Retina (tissue), 1 donor: ENCODE results near the gene CFHR5.
"Not testable (repeated sequence)": the region's sequence is repeated elsewhere in the genome, so short reads cannot be mapped to it uniquely, and the experiment has no call there.

Experiments used
- DNase-seq: peaks from one replicate; pipeline ENCODE4 v3.0.0-alpha.2; 2016

The CFHR5 gene

GRCh38 chr1:196977278-196977677 is at the start of gene CFHR5:
TSS of gene CFHR5 (plus strand) at chr1:196977556. CDS start at chr1:196977665, 109 bp downstream.
- no peak for DNase-seq

DNA sequence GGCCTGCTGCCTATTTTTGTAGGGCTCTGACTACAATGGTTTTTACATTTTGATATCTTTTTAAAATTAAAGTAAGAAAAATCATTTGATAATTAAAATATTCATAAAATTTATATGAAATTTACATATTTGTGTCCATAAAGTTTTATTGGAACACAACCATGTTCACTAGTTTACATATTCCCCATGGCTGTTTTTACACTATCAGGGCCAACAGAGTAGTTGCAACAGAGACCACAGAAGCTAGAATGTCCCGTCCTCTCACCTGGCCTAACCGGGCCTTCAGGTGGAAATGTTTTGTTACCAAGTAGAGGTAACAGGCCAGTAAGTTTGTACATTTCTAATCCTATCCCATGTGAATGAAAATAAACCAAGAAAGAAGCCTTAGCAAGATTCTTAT is 44.5 kb upstream of the CFHR5 start:
- not testable (repeated sequence) for DNase-seq

GRCh38 chr1:196933531-196934189 is 43.7 kb upstream of the CFHR5 start:
- no peak for DNase-seq

GRCh38 chr1:196941474-196941873 is 35.9 kb upstream of the CFHR5 start:
- DNase-seq: not testable (repeated sequence)

- not testable (repeated sequence) for DNase-seq
Observed at GRCh38 chr1:196943568-196943967, 33.8 kb upstream of the CFHR5 start, which contains the start of gene CFHR2. TSS of gene CFHR2 (plus strand) at chr1:196943738. CDS start at chr1:196943881, 143 bp downstream.

GRCh38 chr1:196951711-196952394 is 25.5 kb upstream of the CFHR5 start:
- no peak for DNase-seq

GRCh38 chr1:196954778-196955177 is 22.6 kb upstream of the CFHR5 start:
- no peak for DNase-seq

- no peak for DNase-seq
Observed at GRCh38 chr1:196955926-196956325, 21.4 kb upstream of the CFHR5 start.

- no peak for DNase-seq
Observed at GRCh38 chr1:196960854-196961253, 16.5 kb upstream of the CFHR5 start.

GRCh38 chr1:196970182-196970581 is 7.2 kb upstream of the CFHR5 start:
- no peak for DNase-seq

- DNase-seq: no peak
Observed at GRCh38 chr1:196976278-196976677, 1.1 kb upstream of the CFHR5 start.

DNA sequence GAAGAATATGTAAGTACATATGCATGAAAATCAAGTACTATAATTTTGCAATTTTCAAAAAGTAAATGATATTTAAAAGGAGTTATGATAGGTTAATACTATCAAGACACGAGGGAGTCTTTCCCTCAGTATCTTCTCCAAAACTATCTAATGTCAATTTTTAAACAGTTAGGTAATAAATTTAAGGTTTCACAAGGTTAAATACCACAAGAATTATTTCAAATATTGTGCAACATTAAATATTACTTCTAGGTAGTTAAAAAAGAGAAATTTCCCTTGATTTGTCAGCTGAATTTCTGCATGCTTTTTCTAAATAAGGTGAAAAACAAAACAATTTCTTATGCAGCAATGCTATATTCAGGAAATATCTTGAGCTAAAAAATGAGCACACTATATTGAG is 3.5 kb downstream of the CFHR5 start:
- no peak for DNase-seq

GRCh38 chr1:196982247-196982646 is 4.9 kb downstream of the CFHR5 start:
- DNase-seq: not testable (repeated sequence)

- DNase-seq: peak; percentile 22
Observed at GRCh38 chr1:196991919-196992651, 14.7 kb downstream of the CFHR5 start.

- DNase-seq: no peak
Observed at GRCh38 chr1:196993916-196994315, 16.6 kb downstream of the CFHR5 start.

GRCh38 chr1:196997423-196997822 is 20.1 kb downstream of the CFHR5 start:
- DNase-seq: no peak

- no peak for DNase-seq
Observed at GRCh38 chr1:197001828-197002227, 24.5 kb downstream of the CFHR5 start.

- no peak for DNase-seq
Observed at GRCh38 chr1:197003132-197003531, 25.8 kb downstream of the CFHR5 start.

DNA sequence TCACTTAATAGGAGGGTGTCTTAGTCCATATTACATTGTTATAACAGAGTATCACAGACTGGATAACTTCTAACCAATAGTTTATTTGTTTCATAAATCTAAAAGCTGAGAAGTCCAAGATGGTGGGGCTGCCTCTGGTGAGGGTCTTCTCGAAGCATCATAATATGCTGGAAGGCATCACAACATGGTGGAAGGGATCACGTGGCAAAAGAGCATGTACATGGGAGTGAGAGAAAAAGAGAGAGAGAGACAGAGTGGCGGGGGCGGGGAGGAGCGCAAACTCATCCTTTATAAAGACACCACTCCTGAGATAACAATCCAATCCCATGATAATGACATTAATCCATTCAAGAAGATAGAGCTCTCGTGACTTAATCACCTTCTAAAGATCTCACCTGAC is 31.5 kb downstream of the CFHR5 start:
- DNase-seq: no peak

- DNase-seq: no peak
Observed at GRCh38 chr1:197011614-197012013, 34.3 kb downstream of the CFHR5 start.

DNA sequence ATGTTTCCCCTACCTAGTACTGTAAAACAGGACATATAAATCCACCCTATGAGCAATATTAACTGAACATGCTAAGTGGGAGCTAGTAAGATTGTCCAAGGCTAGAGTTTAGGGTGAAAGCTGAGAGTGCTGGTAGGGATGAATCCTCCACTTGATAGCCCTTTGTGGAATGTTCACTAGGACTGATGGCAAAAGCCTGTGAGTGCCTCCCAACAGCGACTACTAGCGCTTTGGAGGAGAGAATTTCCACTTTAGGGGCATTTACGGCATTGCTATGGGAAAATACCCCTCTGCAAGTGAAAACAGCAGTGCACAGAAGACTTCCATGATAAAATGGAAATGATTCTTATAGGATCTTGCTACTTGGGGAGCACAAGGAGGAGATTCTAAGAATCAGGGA is 35.9 kb downstream of the CFHR5 start:
- no peak for DNase-seq

GRCh38 chr1:197016751-197017150 is 39.4 kb downstream of the CFHR5 start:
- no peak for DNase-seq

DNA sequence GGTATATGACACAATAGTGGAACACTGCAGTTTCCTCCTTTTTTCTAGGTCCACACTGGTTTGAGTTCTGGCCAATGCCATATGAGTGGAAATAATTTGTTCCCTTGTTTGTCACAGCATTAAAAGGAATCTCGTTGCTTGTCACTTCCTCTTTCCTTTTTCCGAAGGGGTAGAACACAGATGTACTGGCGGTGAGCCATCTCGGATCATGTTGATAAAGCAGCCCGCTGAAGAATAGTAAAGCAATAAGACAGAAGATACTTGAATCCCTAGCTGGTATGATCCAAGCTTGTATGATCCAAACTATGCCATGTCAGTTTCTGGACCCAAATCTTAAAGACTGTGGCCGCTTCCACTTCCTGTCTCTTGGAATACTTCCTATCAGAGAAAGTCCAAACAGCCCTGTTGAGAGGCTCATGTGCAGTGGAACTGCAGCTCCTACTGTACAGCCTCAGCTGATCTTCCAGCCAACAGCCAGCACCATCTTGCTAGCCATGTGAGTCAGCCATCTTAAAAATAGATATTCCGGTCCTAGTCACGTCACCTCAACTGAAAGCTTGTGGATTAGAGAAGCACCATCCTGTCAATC is 40.3 kb downstream of the CFHR5 start:
- no peak for DNase-seq
